Measurements from ENCODE around the gene BTNL2. TPM values are rescaled to one million over a fixed set of nuclear protein-coding genes. Genes with fewer than 3 reads are reported as not detected.

Gene BTNL2
- total RNA-seq, 4 donors from 2014 or later = not detected

DNA sequence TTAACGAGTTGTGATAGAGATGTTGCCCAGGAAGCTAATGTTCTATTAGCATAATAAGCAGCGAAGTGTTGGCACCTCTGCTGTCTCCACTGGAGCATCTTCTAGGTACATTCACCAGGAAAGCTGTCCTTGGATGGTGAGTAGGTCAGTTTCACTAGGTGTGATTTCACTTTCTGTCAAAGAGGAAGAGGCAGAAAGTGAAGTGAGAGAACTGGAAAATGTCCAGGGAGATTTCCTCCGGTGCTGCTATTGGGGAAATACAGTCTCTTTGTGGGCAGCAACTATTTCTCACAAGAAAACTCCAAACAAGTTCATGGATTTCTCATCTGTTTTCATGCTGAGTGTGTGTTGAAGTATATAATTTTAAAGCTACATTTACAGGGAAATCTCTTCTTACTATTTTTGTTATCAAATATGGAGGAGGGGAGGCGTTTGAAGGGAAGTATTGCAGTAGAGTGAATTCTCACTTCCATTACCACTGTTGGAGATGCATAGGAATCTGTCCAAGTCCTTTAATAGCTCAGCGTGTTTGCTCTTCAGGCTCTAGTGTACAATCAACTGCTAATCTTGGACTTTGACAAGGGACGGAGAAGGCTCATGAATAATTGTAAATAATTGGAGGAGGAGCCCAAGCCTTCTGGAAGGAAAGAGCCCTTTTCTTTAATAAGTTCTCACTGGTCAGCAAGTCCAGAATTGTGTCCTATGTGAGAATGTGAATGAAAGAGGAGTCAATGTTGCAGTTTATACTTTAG lies 19.2 kb downstream of the BTNL2 start:
- Histone ChIP-seq H3K27me3 (peaks cover 8% of the 10 kb centered on the region), H3K4me1 (no peaks in the 10 kb centered on the region), H3K4me3 (no peak overlapping the region), H3K9me3 (no peaks in the 10 kb centered on the region), H3K27ac (no peak overlapping the region), H3K36me3 (no peaks in the 10 kb centered on the region)
- TF ChIP-seq POLR2AphosphoS5 (IDR thresholded peaks at IDR 0.05) = no peak
- TF ChIP-seq, protein P1, sequence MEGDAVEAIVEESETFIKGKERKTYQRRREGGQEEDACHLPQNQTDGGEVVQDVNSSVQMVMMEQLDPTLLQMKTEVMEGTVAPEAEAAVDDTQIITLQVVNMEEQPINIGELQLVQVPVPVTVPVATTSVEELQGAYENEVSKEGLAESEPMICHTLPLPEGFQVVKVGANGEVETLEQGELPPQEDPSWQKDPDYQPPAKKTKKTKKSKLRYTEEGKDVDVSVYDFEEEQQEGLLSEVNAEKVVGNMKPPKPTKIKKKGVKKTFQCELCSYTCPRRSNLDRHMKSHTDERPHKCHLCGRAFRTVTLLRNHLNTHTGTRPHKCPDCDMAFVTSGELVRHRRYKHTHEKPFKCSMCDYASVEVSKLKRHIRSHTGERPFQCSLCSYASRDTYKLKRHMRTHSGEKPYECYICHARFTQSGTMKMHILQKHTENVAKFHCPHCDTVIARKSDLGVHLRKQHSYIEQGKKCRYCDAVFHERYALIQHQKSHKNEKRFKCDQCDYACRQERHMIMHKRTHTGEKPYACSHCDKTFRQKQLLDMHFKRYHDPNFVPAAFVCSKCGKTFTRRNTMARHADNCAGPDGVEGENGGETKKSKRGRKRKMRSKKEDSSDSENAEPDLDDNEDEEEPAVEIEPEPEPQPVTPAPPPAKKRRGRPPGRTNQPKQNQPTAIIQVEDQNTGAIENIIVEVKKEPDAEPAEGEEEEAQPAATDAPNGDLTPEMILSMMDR (IDR thresholded peaks at IDR 0.05) = no peak
- TF ChIP-seq EP300 (IDR thresholded peaks at IDR 0.05) = no peak
- no peak for TF ChIP-seq POLR2A (IDR thresholded peaks at IDR 0.05)
- 53 to 100% methylated on average over 1 to 6 of the region's 6 CpGs for WGBS, 2 donors (ENCODE audit: low coverage in 1 of 2)
- no peak for ATAC-seq

- Histone ChIP-seq H3K27me3 (peaks cover 4% of the 10 kb centered on the region), H3K36me3 (no peaks in the 10 kb centered on the region), H3K9me3 (no peaks in the 10 kb centered on the region), H3K4me3 (no peak overlapping the region), H3K4me1 (no peaks in the 10 kb centered on the region), H3K27ac (no peak overlapping the region)
- 90 to 93% methylated on average over 1 of the region's 1 CpG for WGBS, 2 donors (ENCODE audit: low coverage in 1 of 2)
- TF ChIP-seq POLR2A (IDR thresholded peaks at IDR 0.05) = no peak
- TF ChIP-seq, protein P1 (IDR thresholded peaks at IDR 0.05) = no peak
- no peak for TF ChIP-seq POLR2AphosphoS5 (IDR thresholded peaks at IDR 0.05)
- no peak for TF ChIP-seq EP300 (IDR thresholded peaks at IDR 0.05)
- no peak for ATAC-seq
These were observed 20.9 kb downstream of the BTNL2 start for GRCh38 chr6:32386040-32386439.

- 17% methylated on average over 1 of the region's 1 CpG; no CpG with 5 or more reads in 1 of the 2 donors for WGBS, 2 donors (ENCODE audit: low coverage in 1 of 2)
- ATAC-seq = no peak
- no peak overlapping the region for H3K4me3 ChIP-seq
- no peak overlapping the region for H3K27ac ChIP-seq
- H3K9me3 ChIP-seq = no peaks in the 10 kb centered on the region
- H3K4me1 ChIP-seq = no peaks in the 10 kb centered on the region
- TF ChIP-seq, protein P1 (IDR thresholded peaks at IDR 0.05) = no peak
- no peak for TF ChIP-seq EP300 (IDR thresholded peaks at IDR 0.05)
- H3K27me3 ChIP-seq = peaks cover 4% of the 10 kb centered on the region
- H3K36me3 ChIP-seq = no peaks in the 10 kb centered on the region
These were observed 24.1 kb downstream of the BTNL2 start for GRCh38 chr6:32382757-32383420.

- 59 to 66% methylated on average over 2 of the region's 2 CpGs for WGBS, 2 donors (ENCODE audit: low coverage in 1 of 2)
- H3K27ac ChIP-seq = no peak overlapping the region
These were observed 27.4 kb downstream of the BTNL2 start for GRCh38 chr6:32379545-32379944.

More at GRCh38 chr6:32379545-32379944, 27.4 kb downstream of the BTNL2 start:
- TF ChIP-seq EP300 (IDR thresholded peaks at IDR 0.05) (no peak), POLR2AphosphoS5 (IDR thresholded peaks at IDR 0.05) (no peak), POLR2A (IDR thresholded peaks at IDR 0.05) (no peak)
- TF ChIP-seq, protein P1 (IDR thresholded peaks at IDR 0.05) = no peak
- Histone ChIP-seq H3K4me3 (no peak overlapping the region), H3K36me3 (no peaks in the 10 kb centered on the region), H3K9me3 (no peaks in the 10 kb centered on the region), H3K27me3 (peaks cover 15% of the 10 kb centered on the region), H3K4me1 (no peaks in the 10 kb centered on the region)
- no peak for ATAC-seq

Data from gastroesophageal sphincter (tissue), 4 donors.